CD14-positive monocyte (primary cell): ENCODE measurements around the gene INO80. TPM values are rescaled to one million over a fixed set of nuclear protein-coding genes. Genes with fewer than 3 reads are reported as not detected.
"Not testable (repeated sequence)": the region's sequence is repeated elsewhere in the genome, so short reads cannot be mapped to it uniquely, and the experiment has no call there.

Source experiments
- DNase-seq, 3 donors: peaks; one replicate each; pipeline ENCODE4 v3.0.0-alpha.2; 2011 to 2022
- H2AFZ ChIP-seq: 2 replicates; pipeline ENCODE4 v1.6.0; 2012; ENCODE audit warnings: mild to moderate bottlenecking, low read depth, low read length, inconsistent platforms; ENCODE audit not compliant: insufficient read depth, poor library complexity, severe bottlenecking
- H3K27ac ChIP-seq, 2 donors: 1 replicate in 1 of 2; 2 replicates in 1 of 2; pipeline ENCODE4 v1.5.1; 2012 to 2013; ENCODE audit warnings: low read length in 2 of 2, control low read depth in 1 of 2, inconsistent platforms in 1 of 2, low read depth in 1 of 2, mild to moderate bottlenecking in 1 of 2
- H3K27me3 ChIP-seq, 2 donors: one replicate each; pipeline versions ENCODE4 v1.6.0 to v1.6.1; 2011 to 2013; ENCODE audit warnings: low read length in 2 of 2; ENCODE audit not compliant: control insufficient read depth in 2 of 2, insufficient read depth in 2 of 2
- H3K36me3 ChIP-seq, 2 donors: replicated peaks in 1 of 2; 1 replicate in 1 of 2; 2 replicates in 1 of 2; pipeline versions ENCODE4 v1.5.1 to v1.6.1; 2012 to 2013; ENCODE audit warnings: low read length in 2 of 2, control low read depth in 1 of 2, inconsistent platforms in 1 of 2, mild to moderate bottlenecking in 1 of 2; ENCODE audit not compliant: insufficient read depth in 2 of 2, control insufficient read depth in 1 of 2
- H3K4me1 ChIP-seq, 2 donors: 1 replicate in 1 of 2; 2 replicates in 1 of 2; pipeline versions ENCODE4 v1.5.1 to v1.6.1; 2012 to 2013; ENCODE audit warnings: low read length in 2 of 2, control low read depth in 1 of 2, inconsistent platforms in 1 of 2, mild to moderate bottlenecking in 1 of 2, moderate library complexity in 1 of 2; ENCODE audit not compliant: insufficient read depth in 2 of 2, control insufficient read depth in 1 of 2
- H3K4me2 ChIP-seq: replicated peaks from 2 replicates; pipeline ENCODE3; 2012; ENCODE audit warnings: low read length, moderate library complexity, mild to moderate bottlenecking; ENCODE audit not compliant: poor library complexity, severe bottlenecking; ENCODE audit errors: extremely low read depth
- H3K4me3 ChIP-seq, 3 experiments: fragments of 200-600 bp in 1 of 3; sonication (generic) in 1 of 3; replicated peaks in 1 of 3; 1 replicate in 2 of 3; 2 replicates in 1 of 3; pipeline ENCODE4 v1.5.1; 2011 to 2013; ENCODE audit warnings: low read length in 3 of 3, mild to moderate bottlenecking in 3 of 3, control low read depth in 2 of 3, low read depth in 2 of 3, inconsistent platforms in 1 of 3, moderate library complexity in 1 of 3
- H3K79me2 ChIP-seq: 2 replicates; pipeline ENCODE4 v1.6.0; 2012; ENCODE audit warnings: mild to moderate bottlenecking, control low read depth, inconsistent platforms, low read length, moderate library complexity; ENCODE audit not compliant: insufficient read depth
- H3K9ac ChIP-seq: 2 replicates; pipeline ENCODE4 v1.6.0; 2017; ENCODE audit warnings: low read length, mild to moderate bottlenecking; ENCODE audit not compliant: insufficient read depth, poor library complexity, severe bottlenecking
- H3K9me3 ChIP-seq, 2 donors: replicated peaks in 1 of 2; 1 replicate in 1 of 2; 2 replicates in 1 of 2; pipeline versions ENCODE4 v1.5.1 to v1.6.1; 2012 to 2013; ENCODE audit warnings: low read length in 2 of 2, control low read depth in 1 of 2; ENCODE audit not compliant: control insufficient read depth in 1 of 2, insufficient read depth in 1 of 2
- H4K20me1 ChIP-seq: 2 replicates; pipeline ENCODE4 v1.6.0; 2012; ENCODE audit warnings: mild to moderate bottlenecking, low read length, control low read depth, moderate library complexity; ENCODE audit not compliant: insufficient read depth
- H3K27ac Mint-ChIP-seq, 7 donors: one replicate each; pipeline ENCODE4 v1.8.0; 2020; ENCODE audit warnings: mild to moderate bottlenecking in 7 of 7, mixed read lengths in 7 of 7, moderate library complexity in 6 of 7, inconsistent platforms in 2 of 7
- H3K27me3 Mint-ChIP-seq, 3 donors: one replicate each; pipeline ENCODE4 v1.8.0; 2021 to 2022; ENCODE audit warnings: low read depth in 3 of 3, mild to moderate bottlenecking in 3 of 3, mixed read lengths in 3 of 3, moderate library complexity in 3 of 3, inconsistent platforms in 1 of 3
- H3K36me3 Mint-ChIP-seq, 2 donors: one replicate each; pipeline ENCODE4 v1.8.0; 2020; ENCODE audit warnings: mixed read lengths in 2 of 2, inconsistent platforms in 1 of 2, mild to moderate bottlenecking in 1 of 2
- H3K4me1 Mint-ChIP-seq: one replicate; pipeline ENCODE4 v1.8.0; 2020; ENCODE audit warnings: mild to moderate bottlenecking, mixed read lengths
- H3K4me3 Mint-ChIP-seq, 2 donors: one replicate each; pipeline ENCODE4 v1.8.0; 2020; ENCODE audit warnings: mild to moderate bottlenecking in 2 of 2, mixed read lengths in 2 of 2, moderate library complexity in 1 of 2
- H3K9me3 Mint-ChIP-seq, 7 donors: one replicate each; pipeline ENCODE4 v1.8.0; 2020 to 2022; ENCODE audit warnings: mixed read lengths in 7 of 7, mild to moderate bottlenecking in 6 of 7, moderate library complexity in 6 of 7, inconsistent platforms in 2 of 7
- CTCF ChIP-seq: fragments of 200-600 bp; IDR thresholded peaks from one replicate; pipeline ENCODE4 v1.8.0; 2022; ENCODE audit warnings: antibody characterized with exemption, mild to moderate bottlenecking
- WGBS: methylation state at CpG from one replicate; pipeline ENCODE4 v1.1.5; 2013; ENCODE audit warnings: missing lambda C conversion rate; ENCODE audit not compliant: insufficient coverage; 5-methylcytosine and 5-hydroxymethylcytosine counted together
- intact Hi-C, 2 donors: fragments of 100-400 bp; cut with micrococcal nuclease; formaldehyde crosslinking; loops; one replicate each; pipeline versions ENCODE4 v1.15.0 to v1.15.1; 2023
- polyA plus RNA-seq, 3 donors: library from polyadenylated mRNA; depleted of rRNA in 1 of 3; unstranded in 2 of 3; stranded (reverse) in 1 of 3; fragments of 300-500 nt in 2 of 3; fragments of >200 nt in 1 of 3; fragmentation: Illumina TruSeq in 2 of 3; gene quantifications; 1 replicate in 2 of 3; 2 replicates in 1 of 3; pipeline ENCODE4 v1.2.3, GENCODE V29; 2012 to 2021

The INO80 gene
- polyA plus RNA-seq, 3 donors: 2.3 to 13.1 (median 2.4) TPM

DNA sequence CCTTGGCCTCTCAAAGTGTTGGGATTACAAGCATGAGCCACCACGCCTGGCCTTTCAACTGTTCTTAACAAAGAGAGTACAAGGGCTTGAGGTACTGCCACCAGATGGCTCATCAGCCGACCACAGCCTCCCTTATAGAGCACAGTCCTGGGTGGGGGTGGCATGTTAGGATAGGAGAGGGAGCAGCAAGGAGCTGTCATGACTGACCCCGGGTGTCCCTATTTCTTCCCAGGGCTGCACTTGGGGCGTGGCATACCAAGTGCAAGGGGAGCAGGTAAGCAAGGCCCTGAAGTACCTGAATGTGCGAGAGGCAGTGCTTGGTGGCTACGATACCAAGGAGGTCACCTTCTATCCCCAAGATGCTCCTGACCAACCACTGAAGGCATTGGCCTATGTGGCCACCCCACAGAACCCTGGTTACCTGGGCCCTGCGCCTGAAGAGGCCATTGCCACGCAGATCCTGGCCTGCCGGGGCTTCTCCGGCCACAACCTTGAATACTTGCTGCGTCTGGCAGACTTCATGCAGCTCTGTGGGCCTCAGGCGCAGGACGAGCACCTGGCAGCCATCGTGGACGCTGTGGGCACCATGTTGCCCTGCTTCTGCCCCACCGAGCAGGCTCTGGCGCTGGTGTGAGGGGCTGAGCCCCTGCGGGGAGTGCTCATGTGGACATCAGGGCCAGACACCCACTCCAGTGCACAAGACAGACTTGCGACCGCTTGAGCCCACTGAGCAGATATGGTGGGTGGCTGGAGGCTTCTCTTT lies 160.8 kb downstream of the INO80 start:
- DNase-seq: no peak
- no peak overlapping the region for H3K9ac ChIP-seq
- no peaks in the 10 kb centered on the region for H4K20me1 ChIP-seq
- intact Hi-C loops: no loop called here
- no peaks in the 10 kb centered on the region for H3K36me3 Mint-ChIP-seq
- H3K36me3 ChIP-seq: no peaks in the 10 kb centered on the region
- TF ChIP-seq CTCF: no peak
- no peak overlapping the region for H2AFZ ChIP-seq
- no peaks in the 10 kb centered on the region for H3K79me2 ChIP-seq
- peaks cover 16 to 19% of the 10 kb centered on the region in 2 donors for H3K4me1 ChIP-seq
- H3K27ac Mint-ChIP-seq: no peak overlapping the region
- H3K27me3 ChIP-seq: peaks cover 0 to 9% of the 10 kb centered on the region in 2 donors
- H3K27me3 Mint-ChIP-seq: peaks cover 17 to 22% (median 19%) of the 10 kb centered on the region in 3 donors
- H3K4me3 Mint-ChIP-seq: no peak overlapping the region
- peaks cover 24% of the 10 kb centered on the region for H3K4me1 Mint-ChIP-seq
- no peak overlapping the region for H3K4me3 ChIP-seq
- no peak overlapping the region for H3K4me2 ChIP-seq
- 92% methylated on average over 17 of the region's 20 CpGs for WGBS
- peaks cover 0 to 3% (median 0%) of the 10 kb centered on the region in 7 donors for H3K9me3 Mint-ChIP-seq
- H3K27ac ChIP-seq: no peak overlapping the region
- no peaks in the 10 kb centered on the region for H3K9me3 ChIP-seq

DNA sequence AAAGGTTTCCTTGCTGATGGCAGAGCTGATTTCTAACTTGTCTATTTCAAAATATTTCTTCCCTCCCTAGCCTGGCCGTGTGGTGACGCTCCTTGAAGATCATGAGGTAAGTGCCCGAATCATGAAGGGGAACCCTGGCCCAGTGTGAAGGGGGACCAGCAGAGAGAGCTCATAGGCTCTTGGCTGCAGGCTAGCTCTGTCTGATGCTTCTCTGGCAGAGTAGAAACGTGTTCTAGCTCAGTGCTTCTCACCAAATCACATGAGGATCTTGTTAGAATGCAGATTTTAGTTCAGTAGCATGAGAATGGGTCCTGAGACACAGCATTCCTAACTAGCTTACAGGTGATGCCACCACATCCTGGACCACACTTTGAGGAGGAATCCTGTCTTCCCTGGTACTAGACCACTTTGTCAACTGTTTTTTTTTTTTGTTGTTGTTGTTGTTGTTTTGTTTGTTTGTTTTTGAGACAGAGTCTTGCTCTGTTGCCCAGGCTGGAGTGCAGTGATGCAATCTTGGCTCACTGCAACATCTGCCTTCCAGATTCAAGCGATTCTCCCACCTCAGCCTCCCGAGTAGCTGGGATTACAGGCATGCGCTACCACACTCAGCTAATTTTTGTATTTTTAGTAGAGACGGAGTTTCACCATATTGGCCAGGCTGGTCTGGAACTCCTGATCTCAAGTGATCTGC lies 161.8 kb downstream of the INO80 start:
- intact Hi-C loops, H3K9ac ChIP-seq: not testable (repeated sequence)

More for the DNA sequence above, 161.8 kb downstream of the INO80 start:
- not testable (repeated sequence) for H3K36me3 Mint-ChIP-seq, H4K20me1 ChIP-seq, H3K4me3 ChIP-seq, H3K27ac ChIP-seq, DNase-seq, H3K9me3 ChIP-seq, H3K27ac Mint-ChIP-seq, H3K27me3 ChIP-seq, H3K36me3 ChIP-seq, H3K9me3 Mint-ChIP-seq, H3K79me2 ChIP-seq
- peak overlapping the region; percentile 93 for H2AFZ ChIP-seq
- H3K4me1 ChIP-seq: peaks cover 16 to 19% of the 10 kb centered on the region in 2 donors
- peaks cover 17 to 22% (median 18%) of the 10 kb centered on the region in 3 donors for H3K27me3 Mint-ChIP-seq
- WGBS: 45% methylated on average over 4 of the region's 8 CpGs
- H3K4me2 ChIP-seq: peak overlapping the region; percentile 97
- H3K4me1 Mint-ChIP-seq: peaks cover 18% of the 10 kb centered on the region
- peak overlapping the region; percentile 86 to 93 for H3K4me3 Mint-ChIP-seq
